Astrocyte (in vitro differentiated cells and primary cell): ENCODE data around the gene CLCNKA.

ENCODE experiments used
- EZH2 ChIP-seq: IDR thresholded peaks from 2 replicates; pipeline ENCODE4 v1.6.1; 2012; ENCODE audit warnings: mild to moderate bottlenecking, low read length, inconsistent platforms; ENCODE audit not compliant: insufficient read depth
- TF ChIP-seq, protein P1 (sequence below): IDR thresholded peaks from 2 replicates; pipeline ENCODE4 v1.5.1; 2011; ENCODE audit warnings: low read depth, mild to moderate bottlenecking, inconsistent platforms, low read length, moderate library complexity; ENCODE audit not compliant: insufficient read depth

DNA sequence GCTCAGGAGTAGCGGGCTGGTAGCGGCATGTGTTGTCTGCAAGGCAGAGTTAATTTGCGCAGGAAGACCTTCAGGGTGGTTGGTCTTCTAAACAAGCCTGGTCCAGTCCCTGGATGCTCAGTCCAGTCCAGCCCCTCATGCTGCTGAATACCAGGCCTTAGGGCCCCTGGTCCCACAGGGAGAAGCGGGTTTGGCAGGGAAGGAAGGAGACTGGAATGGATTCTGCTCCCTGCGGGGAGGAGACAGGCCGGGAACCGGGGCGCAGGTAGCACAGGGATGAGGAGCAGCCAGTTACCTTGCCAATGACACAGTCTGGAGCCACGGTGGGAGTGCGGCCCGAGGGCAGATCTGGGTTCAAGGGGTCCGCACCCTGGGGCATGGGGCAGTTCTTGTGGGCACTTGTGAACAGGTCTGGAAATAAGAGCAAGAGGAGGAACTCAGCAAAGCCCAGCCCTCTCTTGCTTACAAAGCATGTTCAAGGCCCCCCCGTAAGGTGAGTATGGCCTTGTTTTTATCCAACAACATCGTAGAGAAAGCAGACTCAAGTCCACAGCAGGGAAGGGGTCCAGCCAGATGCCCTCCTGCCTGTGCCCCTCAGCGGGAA, 41.5 kb downstream of the CLCNKA start:
- TF ChIP-seq, protein P1, sequence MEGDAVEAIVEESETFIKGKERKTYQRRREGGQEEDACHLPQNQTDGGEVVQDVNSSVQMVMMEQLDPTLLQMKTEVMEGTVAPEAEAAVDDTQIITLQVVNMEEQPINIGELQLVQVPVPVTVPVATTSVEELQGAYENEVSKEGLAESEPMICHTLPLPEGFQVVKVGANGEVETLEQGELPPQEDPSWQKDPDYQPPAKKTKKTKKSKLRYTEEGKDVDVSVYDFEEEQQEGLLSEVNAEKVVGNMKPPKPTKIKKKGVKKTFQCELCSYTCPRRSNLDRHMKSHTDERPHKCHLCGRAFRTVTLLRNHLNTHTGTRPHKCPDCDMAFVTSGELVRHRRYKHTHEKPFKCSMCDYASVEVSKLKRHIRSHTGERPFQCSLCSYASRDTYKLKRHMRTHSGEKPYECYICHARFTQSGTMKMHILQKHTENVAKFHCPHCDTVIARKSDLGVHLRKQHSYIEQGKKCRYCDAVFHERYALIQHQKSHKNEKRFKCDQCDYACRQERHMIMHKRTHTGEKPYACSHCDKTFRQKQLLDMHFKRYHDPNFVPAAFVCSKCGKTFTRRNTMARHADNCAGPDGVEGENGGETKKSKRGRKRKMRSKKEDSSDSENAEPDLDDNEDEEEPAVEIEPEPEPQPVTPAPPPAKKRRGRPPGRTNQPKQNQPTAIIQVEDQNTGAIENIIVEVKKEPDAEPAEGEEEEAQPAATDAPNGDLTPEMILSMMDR = no peak
- no peak for TF ChIP-seq EZH2
